BJ (cell line): ENCODE results near the gene PCP2. TPM values are rescaled to one million over a fixed set of nuclear protein-coding genes. Genes with fewer than 3 reads are reported as not detected.

Experiments used
- CTCF ChIA-PET: fragments of 350-600 bp; formaldehyde crosslinking; extraction: SDS; loops from one replicate; lab custom pipeline; 2021; ENCODE audit warnings: antibody characterized with exemption, inconsistent platforms; lab: Yijun Ruan, JAX
- POLR2A ChIA-PET: fragments of 300-600 bp; sonication (Branson Sonifier 250); formaldehyde crosslinking; extraction: SDS; loops from one replicate; lab custom pipeline; 2021; ENCODE audit warnings: antibody characterized with exemption; lab: Charles Lee
- DNase-seq: peaks from one replicate; pipeline ENCODE4 v3.0.0-alpha.2; 2011; ENCODE audit warnings: low read depth
- H3K27me3 ChIP-seq: 2 replicates; pipeline ENCODE4 v1.6.0; 2011; ENCODE audit warnings: low read length; ENCODE audit not compliant: control insufficient read depth, insufficient read depth
- H3K36me3 ChIP-seq: 2 replicates; pipeline ENCODE4 v1.5.1; 2011; ENCODE audit warnings: low read length; ENCODE audit not compliant: control insufficient read depth, insufficient read depth
- H3K4me3 ChIP-seq: 2 replicates; pipeline ENCODE4 v1.5.1; 2011; ENCODE audit warnings: low read depth, mild to moderate bottlenecking, control low read depth, low read length
- polyA plus RNA-seq: library from polyadenylated mRNA; depleted of rRNA; stranded (reverse); fragments of >200 nt; gene quantifications from 2 replicates; pipeline ENCODE4 v1.2.3, GENCODE V29; 2011
- TF ChIP-seq, protein P1 (sequence below): IDR thresholded peaks from 2 replicates; pipeline ENCODE4 v1.5.1; 2011; ENCODE audit warnings: low read depth, mild to moderate bottlenecking, control low read depth, inconsistent platforms, low read length, moderate library complexity; ENCODE audit not compliant: insufficient read depth

PCP2 gene
- polyA plus RNA-seq, 1 experiment = not detected

DNA sequence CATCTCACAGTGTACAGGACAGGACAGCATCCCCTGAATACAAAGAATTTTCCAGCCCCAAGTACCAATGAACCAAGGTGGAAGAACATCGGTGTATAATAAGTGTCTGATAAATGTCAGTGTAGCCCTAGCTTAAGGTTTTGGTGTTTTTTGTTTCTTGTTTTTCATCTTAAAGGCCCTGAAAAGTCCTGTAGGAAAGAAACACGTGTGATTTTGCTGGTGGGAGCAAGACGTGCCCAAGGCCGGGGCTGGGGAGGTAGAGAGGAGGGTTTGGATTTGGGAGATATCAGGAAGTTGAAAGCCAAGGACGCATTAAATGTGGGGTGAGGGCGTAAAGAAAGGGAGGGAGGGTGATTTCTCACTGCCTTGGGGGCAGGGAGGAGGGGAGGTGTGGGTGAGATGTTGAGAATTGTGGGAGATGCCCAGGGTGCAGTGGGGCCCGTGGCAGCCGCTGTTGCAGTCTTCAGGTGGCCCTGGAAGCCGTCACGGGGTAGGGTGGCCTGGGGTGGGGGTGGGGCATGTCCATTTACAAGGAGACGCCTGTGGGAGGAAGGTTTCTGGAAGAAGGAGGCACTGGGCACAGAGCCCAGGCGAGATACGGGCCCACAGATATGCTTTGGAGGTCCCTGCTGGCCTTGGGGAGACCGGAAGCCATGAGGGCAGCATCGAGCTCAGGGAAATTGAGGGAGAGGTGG is 31.1 kb downstream of the PCP2 start:
- CTCF ChIA-PET = no interaction called here

DNA sequence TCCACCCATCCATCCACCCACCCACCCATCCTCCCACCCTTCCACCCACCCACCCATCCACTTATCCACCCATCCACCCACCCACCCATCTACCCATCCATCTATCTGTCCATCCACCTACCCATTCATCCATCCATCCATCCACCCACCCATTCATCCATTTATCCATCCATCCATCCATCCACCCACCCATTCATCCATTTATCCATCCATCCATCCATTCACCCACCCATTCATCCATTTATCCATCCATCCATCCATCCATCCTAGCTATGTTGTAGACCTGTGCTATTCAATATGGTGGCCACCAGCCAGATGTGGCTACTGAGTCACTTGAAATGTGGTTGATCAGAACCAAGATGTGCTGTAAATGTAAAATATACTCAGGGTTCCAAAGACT is 32.8 kb downstream of the PCP2 start:
- CTCF ChIA-PET = no interaction called here
- TF ChIP-seq, protein P1, sequence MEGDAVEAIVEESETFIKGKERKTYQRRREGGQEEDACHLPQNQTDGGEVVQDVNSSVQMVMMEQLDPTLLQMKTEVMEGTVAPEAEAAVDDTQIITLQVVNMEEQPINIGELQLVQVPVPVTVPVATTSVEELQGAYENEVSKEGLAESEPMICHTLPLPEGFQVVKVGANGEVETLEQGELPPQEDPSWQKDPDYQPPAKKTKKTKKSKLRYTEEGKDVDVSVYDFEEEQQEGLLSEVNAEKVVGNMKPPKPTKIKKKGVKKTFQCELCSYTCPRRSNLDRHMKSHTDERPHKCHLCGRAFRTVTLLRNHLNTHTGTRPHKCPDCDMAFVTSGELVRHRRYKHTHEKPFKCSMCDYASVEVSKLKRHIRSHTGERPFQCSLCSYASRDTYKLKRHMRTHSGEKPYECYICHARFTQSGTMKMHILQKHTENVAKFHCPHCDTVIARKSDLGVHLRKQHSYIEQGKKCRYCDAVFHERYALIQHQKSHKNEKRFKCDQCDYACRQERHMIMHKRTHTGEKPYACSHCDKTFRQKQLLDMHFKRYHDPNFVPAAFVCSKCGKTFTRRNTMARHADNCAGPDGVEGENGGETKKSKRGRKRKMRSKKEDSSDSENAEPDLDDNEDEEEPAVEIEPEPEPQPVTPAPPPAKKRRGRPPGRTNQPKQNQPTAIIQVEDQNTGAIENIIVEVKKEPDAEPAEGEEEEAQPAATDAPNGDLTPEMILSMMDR = no peak
- DNase-seq = no peak

More for the DNA sequence above, 31.1 kb downstream of the PCP2 start:
- POLR2A ChIA-PET = interaction anchor here (0.6 kb wide), 1 partner anchor 404 kb away, joined by 6 read pairs; no protein-coding TSS in a partner anchor
- DNase-seq = no peak
- Histone ChIP-seq H3K4me3 (no peak overlapping the region), H3K36me3 (no peaks in the 10 kb centered on the region), H3K27me3 (peaks cover 3% of the 10 kb centered on the region)
- TF ChIP-seq, protein P1 = no peak

DNA sequence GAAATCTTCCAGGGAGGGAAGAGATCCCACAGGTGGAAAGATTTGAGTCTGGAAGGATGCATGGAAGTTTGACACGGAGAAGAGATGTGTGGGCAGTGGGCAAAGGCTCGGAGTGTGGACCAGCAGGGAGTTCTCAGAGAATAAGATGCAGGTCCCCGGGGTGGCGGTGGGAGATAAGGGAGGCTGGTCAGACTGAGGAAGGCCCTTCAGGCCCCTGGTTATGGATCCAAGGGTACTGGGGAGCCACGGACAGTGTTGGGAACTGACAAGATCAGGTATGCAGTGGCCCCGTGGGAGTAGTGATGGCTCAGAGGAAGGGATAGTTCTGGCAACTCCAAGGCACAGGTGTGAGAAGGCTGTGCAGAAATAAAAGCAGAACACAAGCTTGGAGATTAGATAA is 35.3 kb downstream of the PCP2 start:
- CTCF ChIA-PET = interaction anchor here (0.6 to 1.2 kb wide), 2 partner anchors 14 to 56 kb away, joined by 3 read pairs; no protein-coding TSS in a partner anchor
- DNase-seq = no peak

More for the DNA sequence above, 32.8 kb downstream of the PCP2 start:
- POLR2A ChIA-PET = no interaction called here
- Histone ChIP-seq H3K4me3 (no peak overlapping the region), H3K27me3 (peaks cover 10% of the 10 kb centered on the region), H3K36me3 (no peaks in the 10 kb centered on the region)

DNA sequence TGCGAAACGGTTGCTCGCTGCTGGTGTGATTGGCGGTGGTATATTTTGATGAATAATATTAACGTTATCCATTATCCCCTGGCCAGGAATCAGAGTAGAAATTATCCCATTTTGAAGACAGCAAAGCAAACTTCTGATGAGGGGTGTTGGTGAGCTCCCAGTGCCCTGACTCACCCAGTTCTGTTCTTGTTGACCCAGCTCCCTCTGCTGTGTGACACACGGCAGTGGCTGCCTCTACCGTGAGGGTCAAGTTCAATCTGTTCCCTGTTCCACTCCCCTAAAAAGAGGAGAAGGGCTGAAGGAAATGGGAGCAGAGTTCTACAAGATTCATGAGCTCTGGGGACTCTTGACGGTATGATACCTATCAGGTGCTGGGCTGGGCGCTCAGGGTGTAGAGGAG is 35.8 kb downstream of the PCP2 start:
- TF ChIP-seq, protein P1 = no peak
- ChIA-PET CTCF (interaction anchor here (0.6 to 1.2 kb wide), 3 partner anchors 14 to 202 kb away, joined by 3 to 4 read pairs (median 3); no protein-coding TSS in a partner anchor), POLR2A (no interaction called here)
- no peaks in the 10 kb centered on the region for H3K36me3 ChIP-seq
- H3K27me3 ChIP-seq = peaks cover 13% of the 10 kb centered on the region
- H3K4me3 ChIP-seq = no peak overlapping the region
- DNase-seq = no peak

More for the DNA sequence above, 35.3 kb downstream of the PCP2 start:
- H3K4me3 ChIP-seq = no peak overlapping the region
- peaks cover 13% of the 10 kb centered on the region for H3K27me3 ChIP-seq
- no peaks in the 10 kb centered on the region for H3K36me3 ChIP-seq
- TF ChIP-seq, protein P1 = no peak
- POLR2A ChIA-PET = no interaction called here

DNA sequence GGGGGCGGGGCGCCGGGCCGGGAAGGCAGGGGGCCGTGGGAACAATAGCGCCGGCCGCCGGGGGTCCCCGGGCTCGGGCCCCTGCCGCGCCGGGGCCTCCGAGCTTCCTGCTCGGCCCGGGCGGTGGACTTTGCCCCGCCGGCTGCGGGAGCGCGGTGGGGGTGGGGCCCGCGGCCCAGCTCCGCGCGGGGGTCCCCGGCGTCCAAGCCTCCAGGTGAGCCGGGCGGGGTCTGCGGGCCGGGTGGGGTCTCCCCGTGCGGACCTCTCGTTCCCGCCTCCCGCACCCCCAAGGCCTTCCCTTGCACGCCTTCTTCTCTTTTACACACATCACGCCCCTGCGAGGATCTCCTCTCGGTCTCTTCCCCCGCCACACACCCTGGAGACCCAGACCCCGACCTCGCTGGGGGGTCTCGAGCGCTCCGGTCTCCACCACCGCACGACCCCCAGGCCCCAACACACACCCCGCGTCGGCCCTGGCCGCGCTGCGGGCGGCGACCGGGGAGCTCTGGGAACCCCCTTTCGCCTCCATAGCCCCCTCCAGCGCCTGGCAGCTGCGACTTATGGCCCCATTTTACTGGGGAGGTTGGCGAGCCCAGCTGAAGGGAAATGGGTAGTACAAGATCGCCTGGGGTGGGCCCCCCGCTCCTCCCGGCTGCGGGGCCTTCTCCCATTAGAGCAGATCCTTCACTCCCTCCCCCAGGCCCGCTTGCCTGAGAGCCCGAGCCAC is 37.1 kb downstream of the PCP2 start:
- Histone ChIP-seq H3K4me3 (no peak overlapping the region), H3K27me3 (peaks cover 13% of the 10 kb centered on the region), H3K36me3 (no peaks in the 10 kb centered on the region)
- TF ChIP-seq, protein P1 = no peak
- no peak for DNase-seq
- ChIA-PET POLR2A (no interaction called here), CTCF (interaction anchor here (1.2 kb wide), 1 partner anchor 203 kb away, joined by 4 read pairs; no protein-coding TSS in a partner anchor)
